ENCODE results near the gene RGS2. TPM values are rescaled to one million over a fixed set of nuclear protein-coding genes. Genes with fewer than 3 reads are reported as not detected.
A peak's percentile ranks its signal among the peaks of the same experiment; 100 is the strongest.

Gene RGS2
- polyA plus RNA-seq, 1 of the 3 experiments (the other 2 are of a cell fraction), result 47.1 TPM

- Histone ChIP-seq H3F3A (replicated peaks; ENCODE audit: insufficient read depth) (peaks cover 15% of the 10 kb centered on the region), H4K20me1 (ENCODE audit: insufficient read depth) (peaks cover 13% of the 10 kb centered on the region; the same call in 1 of the 2 replicates), H3K4me2 (peak overlapping the region; percentile 96), H3K36me3 (replicated peaks in 1 of 2; ENCODE audit: control insufficient read depth in 1 of 2, insufficient read depth in 2 of 2, low read length in 1 of 2) (peaks cover 23 to 25% of the 10 kb centered on the region in 2 experiments), H3K9me2 (no peaks in the 10 kb centered on the region), H3K27ac (ENCODE audit: low read depth in 2 of 2, low read length in 1 of 2) (peak overlapping the region; percentile 81 to 87), H3K9ac (peak overlapping the region; percentile 89), H3K4me3 (ENCODE audit: low read depth in 2 of 2, low read length in 1 of 2) (peak overlapping the region; percentile 69 to 92), H3K9me3 (no peaks in the 10 kb centered on the region), H3K27me3 (ENCODE audit: insufficient read depth) (no peaks in the 10 kb centered on the region), H2AFZ (ENCODE audit: low read depth) (peak overlapping the region; percentile 95), H3K4me1 (ENCODE audit: control insufficient read depth in 1 of 2, insufficient read depth in 2 of 2, low read depth in 1 of 2, low read length in 1 of 2) (peaks cover 19 to 20% of the 10 kb centered on the region in 2 experiments; a peak in 3 of 4 replicates), H3K79me2 (ENCODE audit: insufficient read depth) (peaks cover 19% of the 10 kb centered on the region)
- POLR2A ChIA-PET, result interaction anchor here (0.6 to 1.0 kb wide), 3 partner anchors 37 to 195 kb away, joined by 3 read pairs; no protein-coding TSS in a partner anchor
- TF ChIP-seq USF2 (IDR thresholded peaks at IDR 0.05; ENCODE audit: borderline replicate concordance, low read depth, low read length), result no peak
- CTCF ChIA-PET, result interaction anchor here (0.7 to 3.1 kb wide), 5 partner anchors 175 to 335 kb away, joined by 3 to 9 read pairs (median 4); partner anchors contain the start of gene CDC73
- DNase-seq, result peak; percentile 37
- WGBS (ENCODE audit: low lambda C conversion rate), result 18% methylated on average over 23 of the region's 25 CpGs
These were observed 741 bp downstream of the RGS2 start for GRCh38 chr1:192809307-192810252.

- Histone ChIP-seq H3K27me3 (ENCODE audit: insufficient read depth) (no peaks in the 10 kb centered on the region), H3K9me2 (no peaks in the 10 kb centered on the region), H3K4me1 (ENCODE audit: control insufficient read depth in 1 of 2, insufficient read depth in 2 of 2, low read depth in 1 of 2, low read length in 1 of 2) (peaks cover 19 to 20% of the 10 kb centered on the region in 2 experiments; a peak in 3 of 4 replicates), H4K20me1 (ENCODE audit: insufficient read depth) (peaks cover 13% of the 10 kb centered on the region; the same call in 1 of the 2 replicates), H3K4me3 (ENCODE audit: low read depth in 2 of 2, low read length in 1 of 2) (peak overlapping the region; percentile 69 to 92), H3K36me3 (replicated peaks in 1 of 2; ENCODE audit: control insufficient read depth in 1 of 2, insufficient read depth in 2 of 2, low read length in 1 of 2) (peaks cover 23 to 25% of the 10 kb centered on the region in 2 experiments), H3F3A (replicated peaks; ENCODE audit: insufficient read depth) (peaks cover 14% of the 10 kb centered on the region), H2AFZ (ENCODE audit: low read depth) (0 out of 2 replicates have a peak overlapping the region, but pooled peaks have one; percentile 95), H3K27ac (ENCODE audit: low read depth in 2 of 2, low read length in 1 of 2) (no peak overlapping the region; a peak in 1 of 4 replicates), H3K4me2 (peak overlapping the region; percentile 96), H3K79me2 (ENCODE audit: insufficient read depth) (peaks cover 19% of the 10 kb centered on the region), H3K9ac (peak overlapping the region; percentile 89; the same call in 1 of the 2 replicates), H3K9me3 (no peaks in the 10 kb centered on the region)
- DNase-seq, result no peak
- 82% methylated on average over 5 of the region's 5 CpGs for WGBS (ENCODE audit: low lambda C conversion rate)
- ChIA-PET POLR2A (no interaction called here), CTCF (interaction anchor here (0.7 to 1.9 kb wide), 3 partner anchors 176 to 311 kb away, joined by 3 to 6 read pairs (median 4); partner anchors contain the start of gene CDC73)
- no peak for TF ChIP-seq CTCF (IDR thresholded peaks at IDR 0.05)
- TF ChIP-seq NFIC (IDR thresholded peaks at IDR 0.05; ENCODE audit: borderline replicate concordance), result no peak
- TF ChIP-seq ELF1 (IDR thresholded peaks at IDR 0.05), result no peak
- no peak for TF ChIP-seq PBX3 (IDR thresholded peaks at IDR 0.05)
- TF ChIP-seq ZBTB33 (IDR thresholded peaks at IDR 0.05; ENCODE audit: borderline replicate concordance, low read depth), result no peak
- no peak for TF ChIP-seq JUND (IDR thresholded peaks at IDR 0.05)
- TF ChIP-seq MXI1 (IDR thresholded peaks at IDR 0.05; ENCODE audit: low read depth, low read length), result no peak
These were observed 1.5 kb downstream of the RGS2 start for GRCh38 chr1:192810253-192810880.
